ENCODE data around the gene PDE2A. TPM values are rescaled to one million over a fixed set of nuclear protein-coding genes. Genes with fewer than 3 reads are reported as not detected.

The PDE2A gene
- total RNA-seq, 1 experiment from 2014 or later, result 1.1 TPM

DNA sequence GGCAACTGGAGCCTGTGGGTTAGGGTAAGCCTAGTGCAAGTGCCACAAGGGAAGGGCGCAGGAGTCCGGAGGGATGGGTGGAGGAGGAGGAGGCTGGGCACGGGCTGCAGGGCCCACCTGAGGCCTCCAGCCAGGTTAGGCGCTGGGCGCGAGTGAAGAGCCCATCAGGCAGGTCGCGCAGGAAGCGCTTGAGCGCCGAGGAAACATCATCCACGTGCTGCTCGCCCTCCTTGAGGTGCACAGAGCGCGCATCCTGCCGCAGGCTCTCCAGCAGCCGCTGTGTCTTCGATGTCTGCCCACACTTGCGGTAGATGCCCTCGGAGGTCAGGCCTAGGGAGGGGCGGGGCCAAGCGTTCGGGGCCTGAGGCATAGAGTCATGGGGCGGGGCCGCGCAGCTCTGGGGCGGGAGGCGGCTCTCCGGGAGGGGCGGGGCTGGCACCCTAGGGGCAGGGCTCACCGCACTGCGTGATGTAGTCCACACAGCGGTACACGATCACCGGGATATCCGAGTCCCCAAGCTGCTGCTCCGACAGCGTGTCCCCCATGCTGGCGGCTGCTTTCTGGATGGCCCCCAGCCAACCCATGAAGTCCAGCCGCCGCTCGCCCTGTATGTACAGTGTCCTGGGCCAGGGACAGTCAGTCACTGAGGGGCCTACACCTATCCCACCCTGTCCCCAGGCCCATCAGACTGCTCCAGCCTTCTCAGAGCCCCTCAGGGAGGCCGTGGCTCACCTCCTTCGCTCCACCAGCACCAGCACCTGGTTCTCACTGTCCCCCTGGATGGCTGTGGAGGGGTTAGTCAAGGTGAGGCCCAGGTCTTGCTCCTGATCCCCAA, 22.9 kb upstream of the PDE2A start:
- Mint-ChIP-seq H3K27ac (ENCODE audit: unreplicated experiment) (no peak overlapping the region), H3K4me1 (ENCODE audit: low read depth, unreplicated experiment) (no peaks in the 10 kb centered on the region), H3K9me3 (ENCODE audit: low read depth, unreplicated experiment) (no peaks in the 10 kb centered on the region), H3K27me3 (ENCODE audit: unreplicated experiment) (no peaks in the 10 kb centered on the region), H3K4me3 (ENCODE audit: low read depth, unreplicated experiment) (no peak overlapping the region), H3K36me3 (ENCODE audit: insufficient read depth, unreplicated experiment) (peaks cover 10% of the 10 kb centered on the region)
- no peak for DNase-seq
- BruUV-seq (replicated peaks), result no TSS peak
- intact Hi-C loops (cut with micrococcal nuclease; ENCODE audit: unreplicated experiment), result no loop called here
- CTCF ChIA-PET, result interaction anchor here (0.6 kb wide), 1 partner anchor 868 kb away, joined by 7 read pairs; no protein-coding TSS in a partner anchor
- TF ChIP-seq, protein P1, sequence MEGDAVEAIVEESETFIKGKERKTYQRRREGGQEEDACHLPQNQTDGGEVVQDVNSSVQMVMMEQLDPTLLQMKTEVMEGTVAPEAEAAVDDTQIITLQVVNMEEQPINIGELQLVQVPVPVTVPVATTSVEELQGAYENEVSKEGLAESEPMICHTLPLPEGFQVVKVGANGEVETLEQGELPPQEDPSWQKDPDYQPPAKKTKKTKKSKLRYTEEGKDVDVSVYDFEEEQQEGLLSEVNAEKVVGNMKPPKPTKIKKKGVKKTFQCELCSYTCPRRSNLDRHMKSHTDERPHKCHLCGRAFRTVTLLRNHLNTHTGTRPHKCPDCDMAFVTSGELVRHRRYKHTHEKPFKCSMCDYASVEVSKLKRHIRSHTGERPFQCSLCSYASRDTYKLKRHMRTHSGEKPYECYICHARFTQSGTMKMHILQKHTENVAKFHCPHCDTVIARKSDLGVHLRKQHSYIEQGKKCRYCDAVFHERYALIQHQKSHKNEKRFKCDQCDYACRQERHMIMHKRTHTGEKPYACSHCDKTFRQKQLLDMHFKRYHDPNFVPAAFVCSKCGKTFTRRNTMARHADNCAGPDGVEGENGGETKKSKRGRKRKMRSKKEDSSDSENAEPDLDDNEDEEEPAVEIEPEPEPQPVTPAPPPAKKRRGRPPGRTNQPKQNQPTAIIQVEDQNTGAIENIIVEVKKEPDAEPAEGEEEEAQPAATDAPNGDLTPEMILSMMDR (IDR thresholded peaks at IDR 0.05; ENCODE audit: unreplicated experiment), result no peak

DNA sequence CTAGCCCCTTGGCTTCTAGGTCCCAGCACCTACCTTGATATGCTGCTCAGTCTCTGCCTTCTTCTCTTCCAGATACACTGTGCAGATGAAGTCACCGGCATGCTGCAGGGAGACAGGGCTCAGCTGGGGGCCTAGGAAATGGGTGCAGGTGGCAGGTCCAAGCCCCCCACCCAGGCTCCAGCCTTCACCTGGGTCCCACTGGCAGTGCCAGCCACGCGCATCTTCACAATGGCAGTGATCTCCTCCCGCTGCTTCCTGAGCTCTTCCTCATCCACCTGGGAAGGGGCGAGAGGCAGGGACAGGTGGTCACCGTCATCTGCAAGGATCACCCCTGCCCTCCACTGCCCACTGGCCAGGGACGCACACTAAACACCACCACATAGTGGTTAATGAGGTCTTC, 21.1 kb upstream of the PDE2A start:
- no peak overlapping the region for H3K4me3 Mint-ChIP-seq (ENCODE audit: low read depth, unreplicated experiment)
- H3K9me3 Mint-ChIP-seq (ENCODE audit: low read depth, unreplicated experiment), result no peaks in the 10 kb centered on the region
- TF ChIP-seq, protein P1 (IDR thresholded peaks at IDR 0.05; ENCODE audit: unreplicated experiment), result no peak
- peaks cover 6% of the 10 kb centered on the region for H3K36me3 Mint-ChIP-seq (ENCODE audit: insufficient read depth, unreplicated experiment)
- no TSS peak for BruUV-seq (replicated peaks)
- no peak overlapping the region for H3K27ac Mint-ChIP-seq (ENCODE audit: unreplicated experiment)
- no peaks in the 10 kb centered on the region for H3K27me3 Mint-ChIP-seq (ENCODE audit: unreplicated experiment)
- intact Hi-C loops (cut with micrococcal nuclease; ENCODE audit: unreplicated experiment), result no loop called here
- no peak for DNase-seq
- CTCF ChIA-PET, result no interaction called here
- no peaks in the 10 kb centered on the region for H3K4me1 Mint-ChIP-seq (ENCODE audit: low read depth, unreplicated experiment)

DNA sequence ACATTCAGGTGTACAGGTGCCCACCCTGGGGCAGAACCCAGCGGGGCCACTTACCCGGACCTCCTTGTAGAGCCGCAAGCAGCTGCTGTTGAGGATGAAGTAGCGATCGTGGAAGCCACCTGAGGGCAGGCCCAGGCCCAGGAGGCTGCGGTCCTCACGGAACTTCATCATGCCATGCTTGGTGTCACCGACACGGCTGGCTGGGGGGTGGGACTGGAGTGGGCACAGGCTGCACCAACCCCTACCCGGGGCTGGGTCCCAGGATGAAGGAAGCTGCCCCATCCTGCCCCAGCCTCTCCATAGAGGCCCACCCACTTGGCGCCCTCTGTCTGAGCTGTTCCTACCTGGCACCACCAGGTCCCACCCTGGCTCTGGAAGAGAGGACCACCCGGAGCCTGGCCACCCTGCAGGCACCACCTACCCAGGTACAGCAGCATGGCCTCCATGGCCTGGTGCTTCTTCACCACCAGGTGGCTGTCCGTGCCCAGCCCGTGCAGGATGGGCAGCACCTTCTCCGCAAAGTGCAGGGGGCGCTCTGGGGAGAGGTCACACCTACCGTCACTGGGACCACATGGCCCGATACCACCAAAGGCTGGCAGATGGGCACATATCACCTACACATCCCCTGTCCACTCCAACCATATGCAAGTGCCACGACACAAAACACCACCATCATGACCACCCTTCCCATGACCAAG, 19.2 kb upstream of the PDE2A start:
- H3K27me3 Mint-ChIP-seq (ENCODE audit: unreplicated experiment), result no peaks in the 10 kb centered on the region
- BruUV-seq (replicated peaks), result no TSS peak
- CTCF ChIA-PET, result no interaction called here
- TF ChIP-seq, protein P1 (IDR thresholded peaks at IDR 0.05; ENCODE audit: unreplicated experiment), result no peak
- no peaks in the 10 kb centered on the region for H3K4me1 Mint-ChIP-seq (ENCODE audit: low read depth, unreplicated experiment)
- H3K36me3 Mint-ChIP-seq (ENCODE audit: insufficient read depth, unreplicated experiment), result peaks cover 6% of the 10 kb centered on the region
- no peak for DNase-seq
- no peak overlapping the region for H3K4me3 Mint-ChIP-seq (ENCODE audit: low read depth, unreplicated experiment)
- intact Hi-C loops (cut with micrococcal nuclease; ENCODE audit: unreplicated experiment), result no loop called here
- no peak overlapping the region for H3K27ac Mint-ChIP-seq (ENCODE audit: unreplicated experiment)
- H3K9me3 Mint-ChIP-seq (ENCODE audit: low read depth, unreplicated experiment), result no peaks in the 10 kb centered on the region

DNA sequence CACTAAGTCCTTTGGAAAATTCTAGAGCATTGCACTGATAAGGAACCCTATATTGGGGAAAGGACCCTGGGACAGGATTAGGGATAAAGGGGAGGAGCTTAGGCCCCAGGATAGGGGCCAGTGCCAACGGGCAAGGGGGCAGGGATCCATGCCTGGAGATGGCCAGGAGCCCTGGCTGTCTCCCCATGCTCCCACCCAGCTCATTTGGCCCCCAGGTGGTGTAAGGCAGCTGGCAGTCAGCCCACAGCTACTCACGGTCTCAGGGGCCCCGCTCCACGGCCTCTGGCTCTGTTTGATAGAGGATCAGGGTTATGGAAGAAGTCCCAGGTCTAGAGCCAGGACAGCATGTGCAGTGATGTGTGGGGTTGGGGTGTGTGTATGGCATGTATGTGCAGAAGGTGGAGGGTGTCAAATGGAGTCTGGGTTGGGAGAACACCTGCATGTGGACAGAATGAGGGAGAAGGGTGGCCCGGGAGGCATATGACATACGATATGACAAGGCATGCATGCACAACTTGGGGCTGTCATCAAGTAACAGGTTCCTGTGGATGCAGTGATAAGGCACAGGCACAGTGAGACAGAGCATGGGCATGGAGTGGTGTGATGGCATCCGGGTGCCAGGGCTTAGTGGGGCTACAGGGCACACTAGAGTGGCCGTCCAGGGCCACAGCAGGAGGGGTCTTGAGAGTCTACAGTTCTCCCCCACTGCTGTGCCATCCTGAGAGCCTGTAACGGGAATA, 18.4 kb upstream of the PDE2A start:
- Mint-ChIP-seq H3K36me3 (ENCODE audit: insufficient read depth, unreplicated experiment) (peaks cover 6% of the 10 kb centered on the region), H3K9me3 (ENCODE audit: low read depth, unreplicated experiment) (no peaks in the 10 kb centered on the region), H3K27me3 (ENCODE audit: unreplicated experiment) (no peaks in the 10 kb centered on the region), H3K4me1 (ENCODE audit: low read depth, unreplicated experiment) (no peaks in the 10 kb centered on the region), H3K27ac (ENCODE audit: unreplicated experiment) (no peak overlapping the region), H3K4me3 (ENCODE audit: low read depth, unreplicated experiment) (no peak overlapping the region)
- no peak for DNase-seq
- TF ChIP-seq, protein P1 (IDR thresholded peaks at IDR 0.05; ENCODE audit: unreplicated experiment), result no peak
- CTCF ChIA-PET, result no interaction called here
- BruUV-seq (replicated peaks), result no TSS peak
- intact Hi-C loops (cut with micrococcal nuclease; ENCODE audit: unreplicated experiment), result no loop called here

All from Calu3 (cell line).